Smooth muscle cell of the pulmonary artery (primary cell): Measurements from ENCODE around the gene ROPN1B. TPM values are rescaled to one million over a fixed set of nuclear protein-coding genes. Genes with fewer than 3 reads are reported as not detected.

Source experiments
- total RNA-seq: library from RNA; depleted of rRNA; stranded (reverse); fragments of >200 nt; gene quantifications from 2 replicates; pipeline ENCODE4 v1.2.3, GENCODE V29; 2014

The ROPN1B gene
- not detected in 2 replicates for total RNA-seq

GRCh38 chr3:125968701-125969592 is at the start of gene ROPN1B:
ROPN1B (plus strand) TSS chr3:125969178; CDS start chr3:125972055, 2,877 bp downstream.

Other genes starting within 250 kb of the ROPN1B start
- 61.8 and 93.5 TPM in 2 replicates for gene SLC41A3, start 114.9 kb downstream of the ROPN1B start, total RNA-seq
- gene ALDH1L1, start 211.4 kb downstream of the ROPN1B start, total RNA-seq, result 0.07 and 0.96 TPM in 2 replicates